ENCODE measurements around the gene SMYD3.

Gene SMYD3

GRCh38 chr1:246121533-246121932, 385.5 kb downstream of the SMYD3 start:
- Histone ChIP-seq H3K4me3 (ENCODE audit: low read length) (no peak overlapping the region), H3K9ac (ENCODE audit: low read length) (no peak overlapping the region), H3K27me3 (replicated peaks; ENCODE audit: insufficient read depth, low read length) (no peaks in the 10 kb centered on the region), H3K79me2 (ENCODE audit: low read length) (no peaks in the 10 kb centered on the region), H3K4me1 (ENCODE audit: low read length) (no peaks in the 10 kb centered on the region), H3F3A (ENCODE audit: insufficient read depth, low read length) (no peaks in the 10 kb centered on the region), H3K9me2 (replicated peaks; ENCODE audit: insufficient read depth, low read length) (no peaks in the 10 kb centered on the region), H2AFZ (ENCODE audit: low read length) (no peak overlapping the region), H3K27ac (ENCODE audit: low read length) (no peak overlapping the region), H4K20me1 (ENCODE audit: insufficient read depth, low read length) (no peaks in the 10 kb centered on the region), H3K9me3 (replicated peaks; ENCODE audit: insufficient read depth, low read length) (no peaks in the 10 kb centered on the region), H3K36me3 (replicated peaks; ENCODE audit: insufficient read depth, low read length) (no peaks in the 10 kb centered on the region), H3K4me2 (ENCODE audit: low read depth, low read length) (no peak overlapping the region)
- TF ChIP-seq CTCF (IDR thresholded peaks at IDR 0.05; ENCODE audit: low read length) = no peak
- TF ChIP-seq EZH2phosphoT487 (IDR thresholded peaks at IDR 0.05; ENCODE audit: low read length) = no peak
- no peak for TF ChIP-seq EZH2 (optimal IDR thresholded peaks at IDR 0.05; ENCODE audit: low read depth, low read length)
- no peak for DNase-seq

GRCh38 chr1:246117066-246117791, 389.9 kb downstream of the SMYD3 start:
- no peak overlapping the region for H3K9ac ChIP-seq (ENCODE audit: low read length)
- H3K79me2 ChIP-seq (ENCODE audit: low read length) = no peaks in the 10 kb centered on the region
- no peak overlapping the region for H3K4me3 ChIP-seq (ENCODE audit: low read length)
- no peaks in the 10 kb centered on the region for H4K20me1 ChIP-seq (ENCODE audit: insufficient read depth, low read length)
- no peaks in the 10 kb centered on the region for H3K27me3 ChIP-seq (replicated peaks; ENCODE audit: insufficient read depth, low read length)
- no peaks in the 10 kb centered on the region for H3F3A ChIP-seq (ENCODE audit: insufficient read depth, low read length)
- no peaks in the 10 kb centered on the region for H3K36me3 ChIP-seq (replicated peaks; ENCODE audit: insufficient read depth, low read length)
- TF ChIP-seq CTCF (IDR thresholded peaks at IDR 0.05; ENCODE audit: low read length) = peak; percentile 17; the same call in 1 of the 2 replicates
- no peak for TF ChIP-seq EZH2 (optimal IDR thresholded peaks at IDR 0.05; ENCODE audit: low read depth, low read length)
- no peak for TF ChIP-seq EZH2phosphoT487 (IDR thresholded peaks at IDR 0.05; ENCODE audit: low read length)
- no peak overlapping the region for H2AFZ ChIP-seq (ENCODE audit: low read length)
- H3K9me2 ChIP-seq (replicated peaks; ENCODE audit: insufficient read depth, low read length) = no peaks in the 10 kb centered on the region
- H3K4me1 ChIP-seq (ENCODE audit: low read length) = no peaks in the 10 kb centered on the region
- peak; percentile 31 for DNase-seq
- no peak overlapping the region for H3K4me2 ChIP-seq (ENCODE audit: low read depth, low read length)
- no peaks in the 10 kb centered on the region for H3K9me3 ChIP-seq (replicated peaks; ENCODE audit: insufficient read depth, low read length)
- no peak overlapping the region for H3K27ac ChIP-seq (ENCODE audit: low read length)

- H3K27me3 ChIP-seq (replicated peaks; ENCODE audit: insufficient read depth, low read length) = no peaks in the 10 kb centered on the region
- H3K9me2 ChIP-seq (replicated peaks; ENCODE audit: insufficient read depth, low read length) = no peaks in the 10 kb centered on the region
- no peak overlapping the region for H3K4me3 ChIP-seq (ENCODE audit: low read length)
- no peaks in the 10 kb centered on the region for H3F3A ChIP-seq (ENCODE audit: insufficient read depth, low read length)
- H3K79me2 ChIP-seq (ENCODE audit: low read length) = no peaks in the 10 kb centered on the region
- H3K27ac ChIP-seq (ENCODE audit: low read length) = no peak overlapping the region
- no peaks in the 10 kb centered on the region for H3K9me3 ChIP-seq (replicated peaks; ENCODE audit: insufficient read depth, low read length)
- no peaks in the 10 kb centered on the region for H4K20me1 ChIP-seq (ENCODE audit: insufficient read depth, low read length)
- no peaks in the 10 kb centered on the region for H3K36me3 ChIP-seq (replicated peaks; ENCODE audit: insufficient read depth, low read length)
- H3K4me2 ChIP-seq (ENCODE audit: low read depth, low read length) = no peak overlapping the region
- no peaks in the 10 kb centered on the region for H3K4me1 ChIP-seq (ENCODE audit: low read length)
- DNase-seq = no peak
- no peak overlapping the region for H2AFZ ChIP-seq (ENCODE audit: low read length)
- TF ChIP-seq CTCF (IDR thresholded peaks at IDR 0.05; ENCODE audit: low read length) (no peak), EZH2 (optimal IDR thresholded peaks at IDR 0.05; ENCODE audit: low read depth, low read length) (no peak), EZH2phosphoT487 (IDR thresholded peaks at IDR 0.05; ENCODE audit: low read length) (no peak)
- no peak overlapping the region for H3K9ac ChIP-seq (ENCODE audit: low read length)
Measured at GRCh38 chr1:246114369-246114768, 392.7 kb downstream of the SMYD3 start.
